H9 (cell line): ENCODE results near the gene GYS2. TPM values are rescaled to one million over a fixed set of nuclear protein-coding genes. Genes with fewer than 3 reads are reported as not detected.
A peak's percentile ranks its signal among the peaks of the same experiment; 100 is the strongest.

Experiments used
- DNase-seq: peaks from one replicate; pipeline ENCODE4 v3.0.0-alpha.2; 2017
- H2AFZ ChIP-seq: one replicate; pipeline ENCODE4 v1.6.1; 2013; ENCODE audit warnings: mild to moderate bottlenecking, low read length, control low read depth, moderate library complexity
- H2AK5ac ChIP-seq: 2 replicates; pipeline ENCODE4 v1.6.1; 2013; ENCODE audit warnings: low read length, control low read depth, mixed read lengths; ENCODE audit not compliant: insufficient read length
- H2BK120ac ChIP-seq: one replicate; pipeline ENCODE4 v1.6.1; 2013; ENCODE audit warnings: low read depth, mild to moderate bottlenecking, low read length, control low read depth, inconsistent platforms; ENCODE audit not compliant: poor library complexity, severe bottlenecking
- H2BK12ac ChIP-seq: 2 replicates; pipeline ENCODE4 v1.6.1; 2013; ENCODE audit warnings: low read length, control low read depth, mixed read lengths, low read depth; ENCODE audit not compliant: insufficient read length
- H2BK15ac ChIP-seq: 2 replicates; pipeline ENCODE4 v1.6.1; 2013; ENCODE audit warnings: low read depth, low read length, control low read depth
- H2BK20ac ChIP-seq: one replicate; pipeline ENCODE4 v1.6.1; 2013; ENCODE audit warnings: low read depth, mild to moderate bottlenecking, low read length, control low read depth, inconsistent platforms; ENCODE audit not compliant: poor library complexity, severe bottlenecking
- H2BK5ac ChIP-seq: 2 replicates; pipeline ENCODE4 v1.6.1; 2013; ENCODE audit warnings: low read length, control low read depth, mixed read lengths; ENCODE audit not compliant: insufficient read length
- H3K14ac ChIP-seq: 2 replicates; pipeline ENCODE4 v1.6.1; 2013; ENCODE audit warnings: low read length, control low read depth; ENCODE audit not compliant: insufficient read depth
- H3K18ac ChIP-seq: 2 replicates; pipeline ENCODE4 v1.6.1; 2013; ENCODE audit warnings: low read depth, mild to moderate bottlenecking, mixed read lengths, low read length, control low read depth; ENCODE audit not compliant: insufficient read length
- H3K23ac ChIP-seq: 2 replicates; pipeline ENCODE4 v1.6.1; 2013; ENCODE audit warnings: low read length, control low read depth, mixed read lengths, low read depth; ENCODE audit not compliant: insufficient read length
- H3K23me2 ChIP-seq: 2 replicates; pipeline ENCODE4 v1.6.1; 2013; ENCODE audit warnings: low read depth, mild to moderate bottlenecking, mixed read lengths, low read length, control low read depth; ENCODE audit not compliant: insufficient read length, poor library complexity, severe bottlenecking
- H3K27ac ChIP-seq: 2 replicates; pipeline ENCODE4 v1.5.1; 2013; ENCODE audit warnings: low read length, control low read depth, mixed read lengths, low read depth; ENCODE audit not compliant: insufficient read length
- H3K27me3 ChIP-seq: 2 replicates; pipeline ENCODE4 v1.6.1; 2013; ENCODE audit warnings: low read length, control low read depth, inconsistent platforms; ENCODE audit not compliant: insufficient read depth
- H3K4ac ChIP-seq: 2 replicates; pipeline ENCODE4 v1.6.1; 2013; ENCODE audit warnings: low read depth, mild to moderate bottlenecking, control low read depth, inconsistent platforms, low read length, moderate library complexity
- H3K4me1 ChIP-seq: 2 replicates; pipeline ENCODE4 v1.6.1; 2013; ENCODE audit warnings: low read length, control low read depth, inconsistent platforms; ENCODE audit not compliant: insufficient read depth
- H3K4me2 ChIP-seq: 2 replicates; pipeline ENCODE4 v1.6.1; 2013; ENCODE audit warnings: low read length, control low read depth, mixed read lengths; ENCODE audit not compliant: insufficient read length, insufficient read depth
- H3K56ac ChIP-seq: 2 replicates; pipeline ENCODE4 v1.6.1; 2013; ENCODE audit warnings: low read depth, mild to moderate bottlenecking, mixed read lengths, low read length, control low read depth; ENCODE audit not compliant: insufficient read length
- H3K79me1 ChIP-seq: 2 replicates; pipeline ENCODE4 v1.6.1; 2013; ENCODE audit warnings: low read depth, mild to moderate bottlenecking, moderate library complexity, low read length, control low read depth, inconsistent platforms; ENCODE audit not compliant: insufficient read depth, poor library complexity, severe bottlenecking
- H3K79me2 ChIP-seq: 2 replicates; pipeline ENCODE4 v1.6.1; 2013; ENCODE audit warnings: low read length, control low read depth, inconsistent platforms; ENCODE audit not compliant: insufficient read depth
- H3K9ac ChIP-seq: 2 replicates; pipeline ENCODE4 v1.6.1; 2013; ENCODE audit warnings: low read length, control low read depth, mixed read lengths; ENCODE audit not compliant: insufficient read length; ENCODE audit errors: extremely low read depth
- H3K9me3 ChIP-seq: one replicate; pipeline ENCODE4 v1.6.1; 2013; ENCODE audit warnings: low read depth, low read length, inconsistent platforms; ENCODE audit not compliant: control insufficient read depth
- H3T11ph ChIP-seq: one replicate; pipeline ENCODE4 v1.6.1; 2013; ENCODE audit warnings: mild to moderate bottlenecking, low read length, control low read depth, inconsistent platforms
- H4K20me1 ChIP-seq: one replicate; pipeline ENCODE4 v1.6.1; 2013; ENCODE audit not compliant: control insufficient read depth, insufficient read length, insufficient read depth
- H4K5ac ChIP-seq: 2 replicates; pipeline ENCODE4 v1.6.1; 2013; ENCODE audit warnings: low read depth, mild to moderate bottlenecking, mixed read lengths, low read length, control low read depth; ENCODE audit not compliant: insufficient read length
- H4K8ac ChIP-seq: replicated peaks from 2 replicates; pipeline ENCODE4 v1.6.1; 2013; ENCODE audit warnings: low read length, control low read depth, mixed read lengths, low read depth; ENCODE audit not compliant: insufficient read length
- H4K91ac ChIP-seq: 2 replicates; pipeline ENCODE4 v1.6.1; 2013; ENCODE audit warnings: low read depth, mild to moderate bottlenecking, moderate library complexity, mixed read lengths, low read length, control low read depth; ENCODE audit not compliant: insufficient read length
- H3K27ac Mint-ChIP-seq, 3 experiments: 2 replicates in 2 of 3; 3 replicates in 1 of 3; pipeline ENCODE4 v1.8.0; 2020 to 2021; ENCODE audit warnings: mixed read lengths in 3 of 3, mild to moderate bottlenecking in 1 of 3, moderate library complexity in 1 of 3
- H3K27me3 Mint-ChIP-seq: 2 replicates; pipeline ENCODE4 v1.8.0; 2021; ENCODE audit warnings: low read depth, mild to moderate bottlenecking, moderate library complexity, mixed read lengths
- H3K36me3 Mint-ChIP-seq, 3 experiments: 2 replicates in 2 of 3; 3 replicates in 1 of 3; pipeline ENCODE4 v1.8.0; 2020 to 2021; ENCODE audit warnings: low read depth in 3 of 3, mixed read lengths in 3 of 3; ENCODE audit not compliant: insufficient read depth in 1 of 3
- H3K4me1 Mint-ChIP-seq, 2 experiments: 2 replicates each; pipeline ENCODE4 v1.8.0; 2020; ENCODE audit warnings: mixed read lengths in 2 of 2
- H3K4me3 Mint-ChIP-seq, 2 experiments: 2 replicates in 1 of 2; 3 replicates in 1 of 2; pipeline ENCODE4 v1.8.0; 2020 to 2021; ENCODE audit warnings: mild to moderate bottlenecking in 2 of 2, mixed read lengths in 2 of 2, moderate library complexity in 1 of 2
- H3K9me3 Mint-ChIP-seq, 2 experiments: 2 replicates in 1 of 2; 3 replicates in 1 of 2; pipeline ENCODE4 v1.8.0; 2020; ENCODE audit warnings: mild to moderate bottlenecking in 2 of 2, mixed read lengths in 2 of 2, moderate library complexity in 1 of 2
- WGBS: extraction: QIAGEN DNeasy Blood & Tissue Kit; methylation state at CpG from one replicate; pipeline ENCODE4 v1.1.7; 2013; ENCODE audit warnings: missing lambda C conversion rate, low lambda C conversion rate, mixed read lengths; ENCODE audit not compliant: insufficient read length; ENCODE audit errors: extremely low coverage; 5-methylcytosine and 5-hydroxymethylcytosine counted together
- total RNA-seq: library from RNA; stranded (reverse); gene quantifications from 2 replicates; pipeline ENCODE4 v1.2.1, GENCODE V29; 2021
- TF ChIP-seq, protein P1 (sequence below): fragments of 200-600 bp; sonication (generic); conservative IDR thresholded peaks from 3 replicates; pipeline ENCODE4 v1.8.0; 2021; ENCODE audit warnings: antibody characterized with exemption, mild to moderate bottlenecking

The GYS2 gene
- total RNA-seq, 1 experiment from 2014 or later = not detected

DNA sequence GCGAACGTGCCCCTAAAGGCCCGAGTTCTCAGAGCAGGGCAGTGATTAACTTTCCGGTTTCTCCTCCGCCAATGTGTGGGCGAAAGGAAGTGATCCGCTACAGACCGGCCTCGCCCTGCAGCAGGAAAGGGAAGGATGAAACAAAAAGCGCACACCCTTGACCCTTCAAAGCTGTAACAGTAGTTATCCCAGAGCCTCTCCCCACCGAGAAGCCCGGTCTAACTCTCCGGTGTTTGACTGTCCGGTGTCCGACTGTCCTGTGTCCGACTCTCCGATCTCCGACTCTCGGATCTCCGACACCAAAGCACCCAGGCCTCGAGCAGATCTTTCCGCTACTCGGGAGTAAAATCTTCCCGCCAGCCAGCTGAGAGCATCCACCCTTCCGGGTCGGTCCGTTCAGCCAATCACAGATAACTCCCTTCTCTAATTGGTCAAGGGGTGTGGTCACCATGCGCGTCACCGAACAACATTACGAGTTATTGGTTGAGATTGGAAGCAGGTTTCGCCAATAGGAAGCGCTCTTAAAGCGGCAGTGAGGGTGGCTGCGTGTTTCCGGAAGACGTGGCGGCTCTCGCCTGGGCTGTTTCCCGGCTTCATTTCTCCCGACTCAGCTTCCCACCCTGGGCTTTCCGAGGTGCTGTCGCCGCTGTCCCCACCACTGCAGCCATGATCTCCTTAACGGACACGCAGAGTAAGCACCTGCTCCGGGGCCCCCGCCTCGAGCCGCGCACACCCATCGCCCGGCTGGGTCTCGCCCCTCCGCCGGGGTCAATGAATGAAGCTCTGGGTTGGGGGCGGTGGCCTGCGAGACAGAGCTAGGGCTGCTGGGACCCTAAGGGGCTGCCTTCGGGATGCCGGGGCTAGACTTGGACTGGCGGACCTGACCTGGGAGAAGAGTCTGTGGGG, 103.1 kb downstream of the GYS2 start, which contains the start of the genes GOLT1B and RECQL:
TSS of gene GOLT1B (plus strand) at position 532 of the 906 bp plus-strand sequence. CDS start at position 667, 135 bp downstream.
TSS of gene RECQL (minus strand) at position 378 of the 906 bp plus-strand sequence. CDS start 2,065 bp downstream, outside the sequence.
- no CpG with 5 or more reads among the region's 61 CpGs for WGBS
- peaks cover 2 to 22% (median 20%) of the 10 kb centered on the region in 3 experiments; a peak in 5 of 7 replicates for H3K36me3 Mint-ChIP-seq
- Histone ChIP-seq H4K5ac (no peak within 1 kb of the TSS), H3K56ac (no peak within 1 kb of the TSS), H2BK15ac (no peak within 1 kb of the TSS), H4K91ac (no peak within 1 kb of the TSS), H3K27me3 (no peaks in the 10 kb centered on the region), H3K23me2 (peaks cover 10% of the 10 kb centered on the region), H4K20me1 (peaks cover 2% of the 10 kb centered on the region), H3K9me3 (no peaks in the 10 kb centered on the region), H3K9ac (peak within 1 kb of the TSS; percentile 96), H3K79me2 (peaks cover 13% of the 10 kb centered on the region; the same call in 1 of the 2 replicates), H2BK12ac (no peak within 1 kb of the TSS), H2BK5ac (no peak within 1 kb of the TSS), H3K79me1 (peaks cover 3% of the 10 kb centered on the region), H3K4ac (no peak within 1 kb of the TSS; the same call in 1 of the 2 replicates), H3K4me1 (no peaks in the 10 kb centered on the region), H3K23ac (no peak within 1 kb of the TSS), H3T11ph (no peak within 1 kb of the TSS), H2AFZ (no peak within 1 kb of the TSS), H2BK20ac (no peak within 1 kb of the TSS), H3K4me2 (peak within 1 kb of the TSS; percentile 87), H3K18ac (peak within 1 kb of the TSS; percentile 79), H3K14ac (peak within 1 kb of the TSS; percentile 91), H3K27ac (peak within 1 kb of the TSS; percentile 6), H4K8ac (no peak within 1 kb of the TSS), H2BK120ac (no peak within 1 kb of the TSS), H2AK5ac (no peak within 1 kb of the TSS)
- no peaks in the 10 kb centered on the region for H3K27me3 Mint-ChIP-seq
- TF ChIP-seq, protein P1, sequence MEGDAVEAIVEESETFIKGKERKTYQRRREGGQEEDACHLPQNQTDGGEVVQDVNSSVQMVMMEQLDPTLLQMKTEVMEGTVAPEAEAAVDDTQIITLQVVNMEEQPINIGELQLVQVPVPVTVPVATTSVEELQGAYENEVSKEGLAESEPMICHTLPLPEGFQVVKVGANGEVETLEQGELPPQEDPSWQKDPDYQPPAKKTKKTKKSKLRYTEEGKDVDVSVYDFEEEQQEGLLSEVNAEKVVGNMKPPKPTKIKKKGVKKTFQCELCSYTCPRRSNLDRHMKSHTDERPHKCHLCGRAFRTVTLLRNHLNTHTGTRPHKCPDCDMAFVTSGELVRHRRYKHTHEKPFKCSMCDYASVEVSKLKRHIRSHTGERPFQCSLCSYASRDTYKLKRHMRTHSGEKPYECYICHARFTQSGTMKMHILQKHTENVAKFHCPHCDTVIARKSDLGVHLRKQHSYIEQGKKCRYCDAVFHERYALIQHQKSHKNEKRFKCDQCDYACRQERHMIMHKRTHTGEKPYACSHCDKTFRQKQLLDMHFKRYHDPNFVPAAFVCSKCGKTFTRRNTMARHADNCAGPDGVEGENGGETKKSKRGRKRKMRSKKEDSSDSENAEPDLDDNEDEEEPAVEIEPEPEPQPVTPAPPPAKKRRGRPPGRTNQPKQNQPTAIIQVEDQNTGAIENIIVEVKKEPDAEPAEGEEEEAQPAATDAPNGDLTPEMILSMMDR = no peak
- peak; percentile 98 for DNase-seq
- no peak within 1 kb of the TSS for H3K4me3 Mint-ChIP-seq
- no peaks in the 10 kb centered on the region for H3K9me3 Mint-ChIP-seq
- peaks cover 10 to 12% of the 10 kb centered on the region in 2 experiments for H3K4me1 Mint-ChIP-seq
- H3K27ac Mint-ChIP-seq = peak within 1 kb of the TSS in 1 of 3 experiments; percentile 57; a peak in 5 of 7 replicates
